GM21619 (cell line): ENCODE data around the gene MARCHF3.
"Not testable (repeated sequence)": the region's sequence is repeated elsewhere in the genome, so short reads cannot be mapped to it uniquely, and the experiment has no call there.

Experiments used
- ATAC-seq: cut with Tn5 transposase; IDR thresholded peaks from one replicate; pipeline ENCODE4 v1.9.1; 2021; ENCODE audit not compliant: unreplicated experiment

Gene MARCHF3

GRCh38 chr5:126854526-126855110 lies 175.7 kb downstream of the MARCHF3 start:
- no peak for ATAC-seq

- not testable (repeated sequence) for ATAC-seq
Measured at GRCh38 chr5:126853541-126854307, 176.6 kb downstream of the MARCHF3 start.

DNA sequence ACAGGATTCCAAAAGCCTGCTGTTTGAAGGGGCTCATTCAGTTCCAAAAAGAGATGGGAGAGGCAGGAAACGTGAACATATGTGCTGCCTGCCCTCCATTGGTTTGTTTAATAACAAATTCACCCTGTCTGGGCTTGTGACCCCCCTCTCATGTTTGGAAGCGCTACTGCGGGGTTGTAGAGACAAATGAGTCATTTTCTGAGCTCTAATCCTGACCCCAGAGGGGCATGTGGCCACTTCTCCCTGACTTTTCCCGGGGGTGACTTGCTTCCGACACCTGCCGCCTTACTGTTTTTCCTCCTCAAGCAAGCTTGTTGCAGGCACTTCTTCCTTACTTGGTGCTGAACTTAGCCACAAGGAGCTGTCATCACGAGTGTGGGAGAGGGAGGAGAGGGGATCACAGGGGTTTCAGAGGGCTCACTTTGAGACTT lies 177.5 kb downstream of the MARCHF3 start:
- no peak for ATAC-seq

DNA sequence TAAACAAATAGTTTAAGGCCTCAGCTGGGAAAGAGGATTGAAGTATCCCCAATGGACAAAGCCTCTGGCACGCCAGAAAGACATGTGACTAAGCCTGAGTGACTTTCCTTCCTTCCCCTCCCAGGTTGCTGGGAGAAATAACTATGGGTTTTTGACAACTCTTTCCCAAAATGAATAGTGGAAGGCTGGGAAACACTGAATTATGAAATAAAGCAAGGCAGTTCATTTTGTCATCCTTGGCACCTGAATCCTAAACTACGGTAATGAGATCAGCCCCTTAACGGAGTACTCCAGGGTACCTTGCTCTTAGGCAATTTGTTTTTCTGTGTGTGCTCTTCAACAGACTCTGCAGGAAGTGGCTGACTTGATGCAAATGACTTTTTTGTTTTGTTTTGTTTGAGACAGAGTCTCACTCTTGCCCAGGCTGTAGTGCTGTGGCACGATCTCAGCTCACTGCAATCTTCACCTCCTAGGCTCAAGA lies 178.2 kb downstream of the MARCHF3 start:
- ATAC-seq: peak; percentile 91

DNA sequence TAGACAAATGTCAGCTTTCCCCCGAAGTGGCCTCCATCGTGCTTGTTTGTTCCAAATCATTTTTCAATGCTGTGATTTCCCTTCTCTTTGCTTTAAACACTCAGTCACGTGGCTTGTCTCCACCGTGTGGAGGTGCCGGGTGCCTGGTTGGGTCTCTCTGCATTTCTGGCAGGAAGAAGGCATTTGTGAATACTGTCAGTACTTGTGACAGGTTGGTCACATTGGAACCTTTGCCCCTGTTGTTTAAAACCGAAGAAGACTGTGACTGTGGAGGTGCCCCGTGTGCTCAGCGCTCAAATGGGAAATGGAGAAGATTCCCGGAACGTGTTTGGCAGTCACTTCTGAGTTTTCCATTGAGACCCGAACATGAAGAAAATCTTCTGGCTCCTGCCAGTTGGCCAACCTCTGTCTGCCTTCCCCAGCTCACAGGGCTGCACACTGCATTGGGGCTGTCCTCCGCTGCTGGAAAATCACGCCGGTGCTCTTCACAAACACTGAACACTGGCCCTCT lies 178.8 kb downstream of the MARCHF3 start:
- no peak for ATAC-seq

- ATAC-seq: no peak
Measured at GRCh38 chr5:126849101-126849678, 181.2 kb downstream of the MARCHF3 start.

- ATAC-seq: no peak
Measured at GRCh38 chr5:126848253-126848652, 182.1 kb downstream of the MARCHF3 start.

DNA sequence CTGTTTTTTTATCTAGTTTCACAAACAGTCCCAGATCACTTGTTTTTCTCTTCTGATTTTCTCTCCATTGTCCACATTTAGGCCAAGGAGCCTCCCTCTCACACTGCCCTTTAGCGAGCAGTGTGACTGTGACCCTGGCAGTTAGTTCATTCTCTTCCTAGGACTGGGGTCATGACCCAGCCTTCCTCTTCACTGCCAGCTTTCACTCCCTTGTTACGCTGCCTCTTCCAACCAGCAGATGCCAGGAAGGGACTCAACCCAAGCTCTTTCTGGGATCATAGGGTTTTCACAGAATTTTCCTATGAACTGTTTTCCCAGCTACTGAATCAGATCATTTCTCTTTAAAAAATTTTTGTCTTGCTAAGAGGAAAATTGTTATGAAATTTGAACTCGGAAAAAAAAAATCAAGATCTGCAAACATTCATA lies 182.5 kb downstream of the MARCHF3 start:
- no peak for ATAC-seq

DNA sequence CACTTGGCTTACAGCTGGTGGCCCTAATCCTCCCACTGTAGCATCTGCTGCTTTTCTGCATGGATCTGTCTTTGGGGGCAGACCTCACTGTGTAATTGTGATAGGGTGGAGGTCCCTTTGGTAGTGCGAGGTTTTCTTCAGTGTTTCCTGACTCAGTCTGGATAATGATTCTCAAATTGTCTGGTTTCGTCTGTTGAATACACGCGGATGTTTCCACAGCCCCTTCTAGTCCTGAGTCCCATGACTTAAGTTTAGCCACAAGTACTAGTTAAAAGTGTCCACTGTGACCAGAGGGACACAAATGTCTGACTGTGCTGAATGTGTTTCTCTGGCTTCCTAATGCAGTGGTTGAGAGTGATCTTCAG lies 182.9 kb downstream of the MARCHF3 start:
- no peak for ATAC-seq

GRCh38 chr5:126846744-126847455 lies 183.5 kb downstream of the MARCHF3 start:
- ATAC-seq: no peak

- ATAC-seq: no peak
Measured at GRCh38 chr5:126846344-126846743, 184.0 kb downstream of the MARCHF3 start.

- ATAC-seq: peak; percentile 86
Measured at GRCh38 chr5:126845470-126846070, 184.8 kb downstream of the MARCHF3 start.

DNA sequence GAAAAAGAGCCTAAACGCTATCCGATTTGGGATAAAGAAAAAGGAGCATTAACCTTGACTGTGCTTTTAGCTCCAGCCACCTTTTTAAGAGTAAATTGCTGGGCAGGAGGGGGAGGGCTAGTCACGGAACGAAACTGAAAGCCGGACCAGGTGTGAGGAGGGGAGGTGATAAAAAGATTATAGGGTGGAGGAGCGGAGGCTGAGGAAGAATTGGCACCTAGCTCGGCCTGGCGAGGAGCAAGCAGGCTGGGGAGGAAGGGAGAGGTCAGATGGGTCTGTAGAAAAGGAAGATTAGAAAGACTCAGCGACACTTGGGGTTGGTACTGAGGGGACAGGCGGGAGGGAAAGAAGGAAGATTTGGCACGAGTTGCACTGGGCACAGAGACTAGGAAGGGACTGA lies 187.0 kb downstream of the MARCHF3 start:
- not testable (repeated sequence) for ATAC-seq

DNA sequence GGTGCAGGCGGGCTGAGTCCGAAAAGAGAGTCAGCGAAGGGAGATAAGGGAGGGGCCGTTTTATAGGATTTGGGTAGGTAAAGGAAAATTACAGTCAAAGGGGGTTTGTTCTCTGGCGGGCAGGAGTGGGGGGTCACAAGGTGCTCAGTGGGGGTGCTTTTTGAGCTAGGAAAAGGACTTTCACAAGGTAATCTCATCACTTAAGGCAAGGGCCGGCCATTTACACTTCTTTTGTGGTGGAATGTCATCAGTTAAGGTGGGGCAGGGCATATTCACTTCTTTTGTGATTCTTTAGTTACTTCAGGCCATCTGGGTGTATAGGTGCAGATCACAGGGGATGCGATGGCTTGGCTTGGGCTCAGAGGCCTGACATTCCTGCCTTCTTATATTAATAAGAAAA lies 191.0 kb downstream of the MARCHF3 start:
- ATAC-seq: not testable (repeated sequence)

DNA sequence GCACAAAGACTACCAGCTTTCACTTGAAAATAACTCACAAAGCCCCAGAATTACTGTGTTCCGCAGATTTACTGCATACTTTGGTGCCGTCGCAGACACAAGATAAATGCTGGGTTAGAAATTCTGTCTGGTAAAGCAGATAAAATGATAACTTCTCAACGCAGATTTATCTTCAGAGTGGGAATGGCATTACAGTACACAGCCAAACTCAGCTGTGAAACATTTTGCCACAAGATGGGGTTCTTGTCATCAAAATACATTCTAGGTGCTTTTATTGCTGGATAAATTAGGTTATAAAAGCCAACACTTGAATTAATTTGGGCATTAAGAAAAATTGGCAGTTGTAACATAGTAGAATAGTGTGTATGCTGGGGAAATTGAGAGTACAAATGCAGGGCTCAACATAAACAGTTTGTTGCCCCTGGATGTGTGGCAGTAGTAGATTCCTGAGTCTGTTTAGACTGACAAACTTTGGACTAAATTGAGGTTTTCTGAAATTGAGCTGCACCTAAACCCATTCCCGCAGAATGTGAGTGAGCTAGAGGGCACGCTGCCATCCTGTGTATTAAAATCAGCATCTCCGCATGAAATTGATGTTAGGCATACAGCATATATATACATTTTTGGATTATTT lies 192.3 kb downstream of the MARCHF3 start:
- no peak for ATAC-seq

DNA sequence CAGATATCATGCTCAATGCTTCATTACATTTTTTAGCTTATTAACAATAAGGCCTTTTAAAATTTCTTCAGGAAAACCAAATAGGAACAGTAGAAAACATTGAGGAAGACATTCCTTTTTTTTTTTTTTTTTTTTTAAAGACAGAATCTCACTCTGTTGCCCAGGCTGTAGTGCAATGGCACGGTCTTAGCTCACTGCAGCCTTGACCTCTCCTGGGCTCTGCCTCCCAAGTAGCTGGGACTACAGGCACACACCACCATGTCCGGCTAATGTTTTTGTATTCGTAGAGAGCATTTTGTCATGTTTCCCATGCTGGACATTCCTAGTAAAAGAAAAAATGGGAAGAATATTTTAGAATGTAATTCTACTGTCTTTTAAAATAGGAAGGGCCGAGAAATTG lies 193.1 kb downstream of the MARCHF3 start:
- ATAC-seq: no peak

DNA sequence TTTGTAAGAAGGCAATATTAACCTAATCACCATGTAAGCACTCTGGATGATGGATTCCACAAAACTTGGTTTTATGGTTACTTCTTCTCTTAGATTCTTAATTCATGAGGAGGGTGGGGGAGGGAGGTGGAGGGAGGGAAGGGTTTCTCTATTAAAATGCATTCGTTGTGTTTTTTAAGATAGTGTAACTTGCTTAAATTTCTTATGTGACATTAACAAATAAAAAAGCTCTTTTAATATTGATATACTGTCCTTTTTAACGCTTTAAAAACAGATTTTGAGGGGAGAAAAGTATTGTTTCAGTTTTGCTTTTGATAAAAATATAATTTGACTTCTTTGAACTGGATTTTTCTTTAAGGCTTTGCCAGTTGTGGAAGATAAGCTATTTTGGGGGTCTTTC lies 193.6 kb downstream of the MARCHF3 start:
- no peak for ATAC-seq

GRCh38 chr5:126831156-126831555 lies 199.2 kb downstream of the MARCHF3 start:
- no peak for ATAC-seq

DNA sequence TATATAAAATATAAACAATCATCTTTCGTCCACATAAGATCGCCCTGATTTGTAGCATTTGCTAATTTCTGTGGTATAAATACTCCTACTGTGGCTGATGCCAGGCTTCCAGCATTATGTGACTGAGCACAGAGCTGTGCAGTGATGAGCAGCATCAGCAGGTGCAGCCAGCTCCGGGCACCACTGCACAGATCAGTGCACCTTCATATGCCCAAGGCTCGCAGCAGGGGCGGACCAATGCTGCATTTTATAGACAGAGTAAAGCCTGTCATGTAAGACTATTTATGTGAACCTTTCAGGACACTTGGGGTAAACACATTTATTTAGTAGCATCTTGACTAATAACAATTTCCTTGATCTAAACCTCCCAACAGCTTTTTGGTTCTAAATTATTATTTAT lies 200.3 kb downstream of the MARCHF3 start:
- ATAC-seq: no peak

DNA sequence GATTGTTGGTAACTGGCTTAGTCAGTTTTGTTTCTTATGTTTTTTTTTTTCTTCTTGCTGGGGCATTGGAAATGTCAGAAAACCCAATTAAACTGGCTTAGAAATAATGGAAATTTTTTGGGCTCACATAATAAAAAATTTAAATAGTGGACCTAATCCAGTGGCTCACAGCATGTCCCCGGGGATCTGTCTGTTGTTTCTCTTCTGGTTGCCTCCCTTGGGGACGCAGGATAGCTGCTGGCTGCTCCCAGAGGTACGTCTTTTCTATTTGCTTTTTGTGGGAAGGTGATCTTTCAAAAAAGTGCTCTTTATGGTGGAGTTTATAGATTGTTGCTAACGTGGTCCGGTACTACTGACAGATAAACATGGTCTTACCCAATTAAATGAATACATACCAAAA lies 201.3 kb downstream of the MARCHF3 start:
- ATAC-seq: no peak
